GM18909 (cell line): ENCODE results near the gene TFR2.

Experiments
- ATAC-seq: cut with Tn5 transposase; IDR thresholded peaks from one replicate; pipeline ENCODE4 v1.9.1; 2021; ENCODE audit warnings: mild to moderate bottlenecking; ENCODE audit not compliant: unreplicated experiment, poor library complexity

Gene TFR2

GRCh38 chr7:100590077-100590737 is 51.1 kb downstream of the TFR2 start:
- ATAC-seq = no peak

GRCh38 chr7:100589341-100589947 is 51.9 kb downstream of the TFR2 start:
- ATAC-seq = no peak

GRCh38 chr7:100588438-100588837 is 52.9 kb downstream of the TFR2 start:
- no peak for ATAC-seq

GRCh38 chr7:100586266-100587025 is 54.9 kb downstream of the TFR2 start, which contains the start of gene FBXO24:
Gene FBXO24 (plus strand): TSS chr7:100586328. CDS start chr7:100586626, 298 bp downstream.
- ATAC-seq = peak; percentile 88

GRCh38 chr7:100585511-100586265 is 55.7 kb downstream of the TFR2 start, which contains the start of gene LRCH4:
Gene LRCH4 (minus strand): TSS chr7:100586129. CDS start chr7:100586100, 29 bp downstream.
- peak; percentile 24 for ATAC-seq

- no peak for ATAC-seq
Measured at GRCh38 chr7:100584683-100585510, 56.5 kb downstream of the TFR2 start.

GRCh38 chr7:100584054-100584682 is 57.2 kb downstream of the TFR2 start:
- no peak for ATAC-seq

- ATAC-seq = no peak
Measured at GRCh38 chr7:100583132-100584053, 58.0 kb downstream of the TFR2 start.

GRCh38 chr7:100582650-100583049 is 58.7 kb downstream of the TFR2 start:
- no peak for ATAC-seq

GRCh38 chr7:100582041-100582579 is 59.2 kb downstream of the TFR2 start:
- ATAC-seq = no peak

- ATAC-seq = no peak
Measured at GRCh38 chr7:100580466-100581283, 60.7 kb downstream of the TFR2 start.

- no peak for ATAC-seq
Measured at GRCh38 chr7:100578246-100579183, 62.8 kb downstream of the TFR2 start.

GRCh38 chr7:100577507-100577906 is 63.8 kb downstream of the TFR2 start:
- ATAC-seq = no peak

- no peak for ATAC-seq
Measured at GRCh38 chr7:100577103-100577502, 64.2 kb downstream of the TFR2 start.

- ATAC-seq = no peak
Measured at GRCh38 chr7:100576384-100576993, 64.9 kb downstream of the TFR2 start.
